K562 (cell line): ENCODE results near the gene NETO1. TPM values are rescaled to one million over a fixed set of nuclear protein-coding genes. Genes with fewer than 3 reads are reported as not detected.

Experiments
- ATAC-seq: fragments of 200-7000 bp; cut with Tn5 transposase; 3 replicates; pipeline ENCODE4 v1.9.1; 2020; ENCODE audit warnings: moderate library complexity
- BruUV-seq: library from RNA; stranded (reverse); fragments of 400-500 nt; replicated peaks from 2 replicates; lab custom pipeline; 2021; lab: Mats Ljungman, UMichigan
- CTCF ChIA-PET: fragments of 300-600 bp; formaldehyde crosslinking; extraction: SDS; loops from one replicate; lab custom pipeline; 2021; ENCODE audit warnings: low intra/inter-chr PET ratio; lab: Yijun Ruan, JAX
- POLR2A ChIA-PET: fragments of 300-600, 350-650 bp; sonication (Branson Sonifier 250); formaldehyde crosslinking; extraction: SDS; loops from one replicate; lab custom pipeline; 2021; ENCODE audit warnings: antibody characterized with exemption, inconsistent platforms; lab: Yijun Ruan, JAX
- DNase-seq, 4 experiments: peaks; one replicate each; pipeline versions ENCODE4 v3.0.0 to v3.0.0-alpha.2; 2011 to 2018; ENCODE audit warnings: low spot score in 3 of 4, mixed read lengths in 3 of 4; ENCODE audit errors: extremely low read depth in 1 of 4
- FAIRE-seq: peaks from 2 replicates; lab custom pipeline; 2011; peaks lifted over from hg19 to GRCh38; lab: Jason Lieb, UNC
- H2AFZ ChIP-seq: 2 replicates; pipeline ENCODE4 v1.6.0; 2011; ENCODE audit warnings: low read depth, low read length, control low read depth, inconsistent platforms
- H3K27ac ChIP-seq: fragments of 200-600 bp; 3 replicates; pipeline ENCODE4 v1.8.0; 2011; ENCODE audit warnings: low read depth, mild to moderate bottlenecking, control low read depth, inconsistent platforms, low read length, moderate library complexity, mixed read lengths; ENCODE audit errors: extremely low read depth
- H3K27me3 ChIP-seq, 2 experiments: fragments of 300-600 bp in 1 of 2; 2 replicates in 1 of 2; 3 replicates in 1 of 2; pipeline versions ENCODE4 v1.6.0 to v1.8.0; 2011; ENCODE audit warnings: inconsistent platforms in 2 of 2, low read length in 2 of 2, mild to moderate bottlenecking in 1 of 2, mixed read lengths in 1 of 2, moderate library complexity in 1 of 2; ENCODE audit not compliant: control insufficient read depth in 2 of 2, insufficient read depth in 2 of 2
- H3K36me3 ChIP-seq: fragments of 300-600 bp; 3 replicates; pipeline ENCODE4 v1.8.0; 2011; ENCODE audit warnings: mild to moderate bottlenecking, low read length, inconsistent platforms; ENCODE audit not compliant: control insufficient read depth, insufficient read depth
- H3K4me1 ChIP-seq, 2 experiments: fragments of 200-600 bp in 1 of 2; replicated peaks in 1 of 2; 2 replicates in 1 of 2; 3 replicates in 1 of 2; pipeline versions ENCODE4 v1.5.1 to v1.8.0; 2011; ENCODE audit warnings: inconsistent platforms in 2 of 2, low read length in 2 of 2, mild to moderate bottlenecking in 1 of 2, mixed read lengths in 1 of 2, moderate library complexity in 1 of 2; ENCODE audit not compliant: control insufficient read depth in 2 of 2, insufficient read depth in 2 of 2
- H3K4me2 ChIP-seq: 2 replicates; pipeline ENCODE4 v1.6.1; 2011; ENCODE audit warnings: low read length, control low read depth, inconsistent platforms, mixed read lengths; ENCODE audit not compliant: insufficient read depth
- H3K4me3 ChIP-seq: fragments of 200-600 bp; sonication (generic), shearing (Covaris generic); 2 replicates; pipeline ENCODE4 v1.5.1; 2016; ENCODE audit warnings: control low read depth, inconsistent platforms
- H3K79me2 ChIP-seq: fragments of 200-600 bp; 3 replicates; pipeline ENCODE4 v1.8.0; 2011; ENCODE audit warnings: low read length, inconsistent platforms; ENCODE audit not compliant: control insufficient read depth, insufficient read depth
- H3K9ac ChIP-seq, 2 experiments: 2 replicates each; pipeline versions ENCODE4 v1.6.0 to v1.6.1; 2011; ENCODE audit warnings: low read depth in 2 of 2, low read length in 2 of 2, control low read depth in 1 of 2, inconsistent platforms in 1 of 2, mild to moderate bottlenecking in 1 of 2, mixed read lengths in 1 of 2; ENCODE audit not compliant: insufficient read depth in 1 of 2
- H3K9me1 ChIP-seq: one replicate; pipeline ENCODE4 v1.6.0; 2011; ENCODE audit warnings: inconsistent platforms, mild to moderate bottlenecking, low read length, moderate library complexity; ENCODE audit not compliant: control insufficient read depth, insufficient read depth
- H3K9me3 ChIP-seq: replicated peaks from 2 replicates; pipeline ENCODE4 v1.5.1; 2011; ENCODE audit warnings: low read depth, low read length, inconsistent platforms; ENCODE audit not compliant: control insufficient read depth, insufficient read depth
- H4K20me1 ChIP-seq: replicated peaks from 2 replicates; pipeline ENCODE4 v1.6.1; 2011; ENCODE audit warnings: low read length, inconsistent platforms, mixed read lengths; ENCODE audit not compliant: control insufficient read depth, insufficient read depth
- BRD9 ChIP-seq: fragments of 450-650 bp; IDR thresholded peaks from 2 replicates; pipeline ENCODE4 v1.6.1; 2018; ENCODE audit warnings: low read depth; ENCODE audit not compliant: partially characterized antibody
- CTBP1 ChIP-seq: fragments of 450-650 bp; IDR thresholded peaks from 2 replicates; pipeline ENCODE4 v1.6.1; 2016; ENCODE audit warnings: borderline replicate concordance
- ESRRA ChIP-seq: fragments of 450-650 bp; IDR thresholded peaks from 2 replicates; pipeline ENCODE4 v1.6.1; 2014; ENCODE audit warnings: low read depth, mild to moderate bottlenecking, moderate library complexity, borderline replicate concordance
- MAFK ChIP-seq: IDR thresholded peaks from 2 replicates; pipeline ENCODE4 v1.6.1; 2011; ENCODE audit warnings: low read length, improper control_type of control experiment
- NR2F6 ChIP-seq: fragments of 450-650 bp; formaldehyde crosslinking; IDR thresholded peaks from 2 replicates; pipeline ENCODE4 v1.4.0; 2020; ENCODE audit warnings: mild to moderate bottlenecking
- POLR3A ChIP-seq: IDR thresholded peaks from 2 replicates; pipeline ENCODE4 v1.6.1; 2011; ENCODE audit warnings: borderline replicate concordance, mild to moderate bottlenecking, moderate library complexity; ENCODE audit not compliant: insufficient read length, insufficient read depth; ENCODE audit errors: extremely low read depth
- RUNX1 ChIP-seq: sonication (generic); IDR thresholded peaks from 2 replicates; pipeline ENCODE4 v1.6.1; 2016; ENCODE audit warnings: antibody characterized with exemption, low read depth
- SIX5 ChIP-seq, 2 experiments: IDR thresholded peaks; 2 replicates each; pipeline ENCODE4 v1.6.1; 2011; ENCODE audit warnings: low read length in 2 of 2, borderline replicate concordance in 1 of 2, low read depth in 1 of 2, mild to moderate bottlenecking in 1 of 2, moderate library complexity in 1 of 2; ENCODE audit not compliant: insufficient read depth in 1 of 2
- SMARCC2 ChIP-seq: fragments of 450-650 bp; IDR thresholded peaks from 2 replicates; pipeline ENCODE4 v1.6.1; 2017; ENCODE audit warnings: antibody characterized with exemption, moderate library complexity, mild to moderate bottlenecking, low read depth
- SP1 ChIP-seq: sonication (generic); formaldehyde crosslinking; IDR thresholded peaks from 2 replicates; pipeline ENCODE4 v1.8.1; 2022; ENCODE audit warnings: mild to moderate bottlenecking, missing genetic modification reagents
- SRSF7 ChIP-seq: fragments of 200-400 bp; formaldehyde crosslinking; optimal IDR thresholded peaks from 2 replicates; pipeline ENCODE3; 2017; ENCODE audit warnings: mild to moderate bottlenecking, low read depth, low read length
- SUPT5H ChIP-seq: fragments of 450-650 bp; IDR thresholded peaks from 2 replicates; pipeline ENCODE4 v1.6.1; 2016
- TAF7 ChIP-seq: fragments of 450-650 bp; IDR thresholded peaks from 2 replicates; pipeline ENCODE4 v1.6.1; 2016; ENCODE audit warnings: missing genetic modification characterization, missing compliant biosample characterization
- THRAP3 ChIP-seq: fragments of 450-650 bp; IDR thresholded peaks from 2 replicates; pipeline ENCODE4 v1.6.1; 2016; ENCODE audit warnings: mild to moderate bottlenecking, inconsistent platforms, borderline replicate concordance
- U2AF1 ChIP-seq: fragments of 200-400 bp; formaldehyde crosslinking; optimal IDR thresholded peaks from 2 replicates; pipeline ENCODE3; 2017; ENCODE audit warnings: mild to moderate bottlenecking, low read depth, low read length, moderate library complexity
- ZNF121 ChIP-seq: sonication (generic); formaldehyde crosslinking; conservative IDR thresholded peaks from 2 replicates; pipeline ENCODE4 v1.8.0; 2022; ENCODE audit warnings: missing genetic modification reagents
- ZNF444 ChIP-seq: fragments of 250-450 bp; sonication (Bioruptor Pico); IDR thresholded peaks from 2 replicates; pipeline ENCODE4 v1.4.0; 2020; ENCODE audit warnings: mild to moderate bottlenecking, moderate library complexity
- ZNF766 ChIP-seq: fragments of 200-800 bp; sonication (Bioruptor generic); conservative IDR thresholded peaks from 2 replicates; pipeline ENCODE4 v1.6.1; 2016; ENCODE audit warnings: missing genetic modification characterization, missing compliant biosample characterization
- WGBS: fragments of 100-300 bp; shearing (Covaris generic); methylation state at CpG from one replicate; pipeline ENCODE4 v1.1.6; 2016; ENCODE audit warnings: low coverage, mixed read lengths; ENCODE audit not compliant: insufficient coverage; ENCODE audit errors: missing lambda C conversion rate; 5-methylcytosine and 5-hydroxymethylcytosine counted together
- in situ Hi-C: fragments of 300-500 bp; cut with MboI; formaldehyde crosslinking; loops from 4 replicates; pipeline ENCODE4 v1.15.0; 2018; ENCODE audit warnings: inconsistent platforms, mixed read lengths
- intact Hi-C: fragments of 100-400 bp; cut with micrococcal nuclease; formaldehyde crosslinking; loops from 2 replicates; pipeline ENCODE4 v1.14.2; 2022
- polyA plus RNA-seq, 8 experiments: library from polyadenylated mRNA; depleted of rRNA in 4 of 8; stranded (reverse) in 5 of 8; unstranded in 3 of 8; fragments of >200 nt; fragmentation: Nextera tagmentation in 2 of 8; fragmentation: Illumina TruSeq in 1 of 8; extraction: Ambion mirVana in 2 of 8; extraction: Trizol in 1 of 8; gene quantifications; 2 replicates each; pipeline versions ENCODE4 v1.2.1 to v1.2.3, GENCODE V29; 2011 to 2014; ENCODE audit warnings: inconsistent platforms in 1 of 8, missing spikeins in 1 of 8
- total RNA-seq, 7 experiments: library from RNA; depleted of rRNA in 6 of 7; stranded (reverse); fragments of >200 nt in 6 of 7; fragmentation: Illumina TruSeq in 2 of 7; extraction: Trizol in 2 of 7; gene quantifications; 2 replicates each; pipeline versions ENCODE4 v1.2.1 to v1.2.3, GENCODE V29; 2011 to 2021; ENCODE audit warnings: low replicate concordance in 1 of 7
- TF ChIP-seq, protein P1 (sequence below): fragments of 450-650 bp; IDR thresholded peaks from 2 replicates; pipeline ENCODE4 v1.6.1; 2018; ENCODE audit not compliant: partially characterized antibody

The NETO1 gene
- total and polyA plus RNA-seq, 9 of the 15 experiments (the other 6 are each of a cell fraction or from before 2014, with no cell fraction given), result not detected

DNA sequence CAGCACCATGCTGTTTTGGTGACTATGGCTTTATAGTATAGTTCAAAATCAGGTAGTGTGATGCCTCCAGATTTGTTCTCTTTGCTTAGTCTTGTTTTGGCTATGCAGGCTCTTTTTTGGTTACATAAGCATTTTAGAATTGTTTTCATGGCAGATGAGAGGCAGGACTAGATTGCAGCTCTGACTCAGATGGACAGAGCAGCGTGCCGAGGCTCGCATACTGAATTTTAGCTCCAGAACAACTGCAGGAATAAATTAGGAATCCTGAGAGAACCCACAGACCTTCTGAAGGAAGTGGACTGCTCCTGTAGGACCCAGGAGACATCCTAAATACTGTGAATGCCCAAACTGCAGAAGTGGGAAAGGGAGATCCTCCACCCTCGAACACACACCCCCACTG, 141.6 kb downstream of the NETO1 start:
- CTCF ChIA-PET, result no interaction called here
- no peak overlapping the region for H3K4me2 ChIP-seq
- intact Hi-C loops, result no loop called here
- no peak for FAIRE-seq
- POLR2A ChIA-PET, result no interaction called here
- no peaks in the 10 kb centered on the region for H3K79me2 ChIP-seq
- TF ChIP-seq POLR3A (no peak), BRD9 (no peak), SIX5 (IDR thresholded peaks at IDR 0.05; ENCODE audit: borderline replicate concordance in 1 of 2, insufficient read depth in 1 of 2, low read depth in 1 of 2, low read length in 2 of 2) (no peak), SRSF7 (no peak), MAFK (no peak), TAF7 (tag) (no peak), ESRRA (no peak), ZNF121 (no peak), RUNX1 (no peak), ZNF444 (CRISPR knock-in tag) (no peak), NR2F6 (CRISPR knock-in tag) (no peak), SP1 (CRISPR knock-in tag) (no peak), CTBP1 (no peak), ZNF766 (no peak), THRAP3 (no peak), U2AF1 (no peak), SMARCC2 (no peak), SUPT5H (no peak)
- TF ChIP-seq, protein P1, sequence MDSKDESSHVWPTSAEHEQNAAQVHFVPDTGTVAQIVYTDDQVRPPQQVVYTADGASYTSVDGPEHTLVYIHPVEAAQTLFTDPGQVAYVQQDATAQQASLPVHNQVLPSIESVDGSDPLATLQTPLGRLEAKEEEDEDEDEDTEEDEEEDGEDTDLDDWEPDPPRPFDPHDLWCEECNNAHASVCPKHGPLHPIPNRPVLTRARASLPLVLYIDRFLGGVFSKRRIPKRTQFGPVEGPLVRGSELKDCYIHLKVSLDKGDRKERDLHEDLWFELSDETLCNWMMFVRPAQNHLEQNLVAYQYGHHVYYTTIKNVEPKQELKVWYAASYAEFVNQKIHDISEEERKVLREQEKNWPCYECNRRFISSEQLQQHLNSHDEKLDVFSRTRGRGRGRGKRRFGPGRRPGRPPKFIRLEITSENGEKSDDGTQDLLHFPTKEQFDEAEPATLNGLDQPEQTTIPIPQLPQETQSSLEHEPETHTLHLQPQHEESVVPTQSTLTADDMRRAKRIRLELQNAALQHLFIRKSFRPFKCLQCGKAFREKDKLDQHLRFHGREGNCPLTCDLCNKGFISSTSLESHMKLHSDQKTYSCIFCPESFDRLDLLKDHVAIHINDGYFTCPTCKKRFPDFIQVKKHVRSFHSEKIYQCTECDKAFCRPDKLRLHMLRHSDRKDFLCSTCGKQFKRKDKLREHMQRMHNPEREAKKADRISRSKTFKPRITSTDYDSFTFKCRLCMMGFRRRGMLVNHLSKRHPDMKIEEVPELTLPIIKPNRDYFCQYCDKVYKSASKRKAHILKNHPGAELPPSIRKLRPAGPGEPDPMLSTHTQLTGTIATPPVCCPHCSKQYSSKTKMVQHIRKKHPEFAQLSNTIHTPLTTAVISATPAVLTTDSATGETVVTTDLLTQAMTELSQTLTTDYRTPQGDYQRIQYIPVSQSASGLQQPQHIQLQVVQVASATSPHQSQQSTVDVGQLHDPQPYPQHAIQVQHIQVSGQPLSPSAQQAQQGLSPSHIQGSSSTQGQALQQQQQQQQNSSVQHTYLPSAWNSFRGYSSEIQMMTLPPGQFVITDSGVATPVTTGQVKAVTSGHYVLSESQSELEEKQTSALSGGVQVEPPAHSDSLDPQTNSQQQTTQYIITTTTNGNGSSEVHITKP, result no peak
- no peaks in the 10 kb centered on the region for H3K36me3 ChIP-seq
- H3K9me3 ChIP-seq, result no peaks in the 10 kb centered on the region
- DNase-seq, result no peak
- 0% methylated on average over 4 of the region's 4 CpGs for WGBS
- no peaks in the 10 kb centered on the region for H3K27me3 ChIP-seq
- in situ Hi-C loops, result no loop called here
- no TSS peak for BruUV-seq
- no peaks in the 10 kb centered on the region for H3K4me1 ChIP-seq
- H2AFZ ChIP-seq, result no peak overlapping the region
- no peak for ATAC-seq
- no peak overlapping the region for H3K9ac ChIP-seq
- no peak overlapping the region for H3K27ac ChIP-seq
- H3K9me1 ChIP-seq, result no peaks in the 10 kb centered on the region
- H4K20me1 ChIP-seq, result no peaks in the 10 kb centered on the region
- no peak overlapping the region for H3K4me3 ChIP-seq
